GM18511 (cell line): ENCODE data around the gene ZIK1.

Experiments used
- ATAC-seq: cut with Tn5 transposase; IDR thresholded peaks from one replicate; pipeline ENCODE4 v1.9.1; 2021; ENCODE audit warnings: mild to moderate bottlenecking, moderate library complexity; ENCODE audit not compliant: unreplicated experiment

The ZIK1 gene

GRCh38 chr19:57583521-57584416 lies at the start of gene ZIK1:
TSS of gene ZIK1 (plus strand) at chr19:57584145. CDS start at chr19:57584357, 212 bp downstream.
- ATAC-seq: peak; percentile 92

- ATAC-seq: no peak
Measured at GRCh38 chr19:57537953-57538547, 45.9 kb upstream of the ZIK1 start.

- no peak for ATAC-seq
Measured at GRCh38 chr19:57546513-57546912, 37.4 kb upstream of the ZIK1 start.

- no peak for ATAC-seq
Measured at GRCh38 chr19:57552432-57552831, 31.5 kb upstream of the ZIK1 start.

GRCh38 chr19:57557659-57558058 lies 26.3 kb upstream of the ZIK1 start:
- ATAC-seq: no peak

GRCh38 chr19:57558525-57558924 lies 25.4 kb upstream of the ZIK1 start:
- no peak for ATAC-seq

- ATAC-seq: peak; percentile 42
Measured at GRCh38 chr19:57559008-57559403, 24.9 kb upstream of the ZIK1 start.

- peak; percentile 100 for ATAC-seq
Measured at GRCh38 chr19:57559404-57560025, 24.4 kb upstream of the ZIK1 start, which contains the start of gene ZNF550. TSS of gene ZNF550 (minus strand) at chr19:57559863. CDS start at chr19:57559682, 181 bp downstream.

- no peak for ATAC-seq
Measured at GRCh38 chr19:57560049-57560491, 23.9 kb upstream of the ZIK1 start.

- no peak for ATAC-seq
Measured at GRCh38 chr19:57563547-57563946, 20.4 kb upstream of the ZIK1 start.

GRCh38 chr19:57566396-57567265 lies 17.3 kb upstream of the ZIK1 start:
- ATAC-seq: no peak

GRCh38 chr19:57570707-57571106 lies 13.2 kb upstream of the ZIK1 start:
- no peak for ATAC-seq

- ATAC-seq: no peak
Measured at GRCh38 chr19:57572415-57572947, 11.5 kb upstream of the ZIK1 start.

- ATAC-seq: no peak
Measured at GRCh38 chr19:57576661-57577060, 7.3 kb upstream of the ZIK1 start.

GRCh38 chr19:57578487-57579205 lies 5.3 kb upstream of the ZIK1 start, which contains the start of gene ZNF416:
TSS of gene ZNF416 (minus strand) at chr19:57578911. CDS start at chr19:57578704, 207 bp downstream.
- peak; percentile 94 for ATAC-seq

- ATAC-seq: no peak
Measured at GRCh38 chr19:57583104-57583520, 833 bp upstream of the ZIK1 start.

GRCh38 chr19:57587529-57587928 lies 3.6 kb downstream of the ZIK1 start:
- no peak for ATAC-seq

- ATAC-seq: peak; percentile 38
Measured at GRCh38 chr19:57599377-57599760, 15.4 kb downstream of the ZIK1 start.

- ATAC-seq: peak; percentile 99
Measured at GRCh38 chr19:57599761-57600383, 15.9 kb downstream of the ZIK1 start, which contains the start of gene ZNF530. TSS of gene ZNF530 (plus strand) at chr19:57599885. CDS start at chr19:57604346, 4,461 bp downstream.
